ENCODE data around the gene OSBPL9. TPM values are rescaled to one million over a fixed set of nuclear protein-coding genes. Genes with fewer than 3 reads are reported as not detected.
"Not testable (repeated sequence)": the region's sequence is repeated elsewhere in the genome, so short reads cannot be mapped to it uniquely, and the experiment has no call there.

The OSBPL9 gene
- total RNA-seq, 1 donor from 2014 or later, result 50.3 TPM

- intact Hi-C loops (cut with micrococcal nuclease), result no loop called here
Observed at GRCh38 chr1:51605961-51606723, 10.8 kb upstream of the OSBPL9 start.

DNA sequence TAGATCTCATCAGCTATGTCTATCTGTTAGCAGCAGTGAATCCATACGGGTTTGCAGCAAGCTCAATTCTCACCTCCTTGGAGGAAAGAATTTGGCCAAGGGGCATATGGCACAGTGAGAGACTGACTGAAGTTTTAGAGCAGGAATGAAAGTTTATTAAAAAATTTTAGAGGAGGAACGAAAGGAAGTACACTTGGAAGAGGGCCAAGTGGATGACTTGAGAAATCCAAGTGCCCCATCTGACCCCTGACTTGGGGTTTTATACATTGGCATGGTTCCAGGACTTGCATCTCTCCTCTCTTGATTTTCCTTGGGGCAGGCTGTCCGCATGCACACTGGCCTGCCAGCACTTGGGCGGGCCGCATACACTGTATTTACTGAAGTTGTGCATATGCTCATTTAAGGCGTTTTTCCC lies 9.2 kb upstream of the OSBPL9 start:
- intact Hi-C loops (cut with micrococcal nuclease), result no loop called here

GRCh38 chr1:51610104-51610503 lies 6.8 kb upstream of the OSBPL9 start:
- intact Hi-C loops (cut with micrococcal nuclease), result not testable (repeated sequence)

DNA sequence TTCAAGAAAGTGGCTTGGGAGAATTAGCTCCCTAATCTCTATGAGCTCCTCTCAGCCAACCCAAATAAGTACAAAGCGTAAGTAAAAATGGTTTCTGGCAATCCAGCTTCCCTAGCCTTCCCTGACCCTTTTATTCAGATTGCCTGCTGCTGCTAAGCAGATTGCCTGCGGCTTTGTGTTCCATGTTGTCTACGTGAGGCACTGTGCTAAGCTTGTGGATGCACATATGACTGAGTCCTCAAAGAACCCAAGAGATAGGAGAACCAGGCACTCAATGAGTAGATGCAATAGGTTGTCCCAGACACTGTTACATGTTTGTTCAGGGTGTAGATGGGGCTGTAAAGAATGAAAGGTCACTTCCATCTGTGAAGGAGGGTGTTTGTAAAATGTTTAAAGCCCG lies 6.3 kb upstream of the OSBPL9 start:
- intact Hi-C loops (cut with micrococcal nuclease), result no loop called here

GRCh38 chr1:51612447-51612961 lies 4.4 kb upstream of the OSBPL9 start:
- intact Hi-C loops (cut with micrococcal nuclease), result no loop called here

DNA sequence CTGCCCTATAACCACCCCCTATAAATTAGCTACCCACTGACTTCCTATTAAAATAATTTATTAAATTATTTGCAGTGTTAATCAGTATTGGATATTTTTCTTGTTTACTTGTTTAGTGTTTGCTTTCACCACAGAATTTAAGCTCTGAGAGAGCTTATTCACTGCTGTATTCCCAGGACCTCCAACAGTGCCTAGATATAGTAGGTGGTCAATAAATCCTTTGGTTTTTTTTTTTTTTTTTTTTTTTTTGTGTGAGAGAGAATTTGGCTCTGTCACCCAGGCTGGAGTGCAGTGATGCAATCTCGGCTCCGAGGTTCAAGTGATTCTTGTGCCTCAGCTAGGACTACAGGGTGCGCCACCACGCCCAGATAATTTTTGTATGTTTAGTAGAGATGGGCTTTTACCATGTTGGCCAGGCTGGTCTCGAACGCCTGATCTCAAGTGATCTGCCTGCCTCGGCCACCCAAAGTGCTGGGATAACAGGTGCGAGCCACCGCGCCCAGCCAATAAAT lies 1.1 kb upstream of the OSBPL9 start:
- intact Hi-C loops (cut with micrococcal nuclease), result loop anchor here (2.0 kb wide), 2 partner anchors 153 to 263 kb away; partner anchors contain the start of gene NRDC

- intact Hi-C loops (cut with micrococcal nuclease), result loop anchor here (2.0 kb wide), 2 partner anchors 152 to 262 kb away; partner anchors contain the start of gene NRDC
Observed at GRCh38 chr1:51616490-51616889, 402 bp upstream of the OSBPL9 start.

GRCh38 chr1:51618715-51619114 lies 1.8 kb downstream of the OSBPL9 start:
- intact Hi-C loops (cut with micrococcal nuclease), result no loop called here

- intact Hi-C loops (cut with micrococcal nuclease), result no loop called here
Observed at GRCh38 chr1:51620470-51620869, 3.6 kb downstream of the OSBPL9 start.

DNA sequence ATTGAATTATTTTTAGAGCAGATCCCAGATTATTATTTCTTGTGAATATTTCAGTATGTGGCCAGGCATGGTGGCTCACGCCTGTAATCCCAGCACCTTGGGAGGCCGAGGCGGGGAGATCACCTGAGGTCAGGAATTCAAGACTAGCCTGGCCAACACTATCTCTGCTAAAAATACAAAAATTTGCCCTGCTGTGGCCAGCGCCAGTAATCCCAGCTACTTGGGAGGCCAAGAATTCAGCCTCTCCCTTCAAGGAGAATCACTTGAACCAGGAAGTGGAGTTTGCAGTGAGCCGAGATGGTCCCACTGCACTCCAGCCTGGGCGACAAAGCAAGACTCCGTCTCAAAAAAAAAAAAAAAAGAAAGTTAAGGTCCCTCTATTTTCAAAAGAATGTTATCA lies 4.3 kb downstream of the OSBPL9 start:
- intact Hi-C loops (cut with micrococcal nuclease), result no loop called here

DNA sequence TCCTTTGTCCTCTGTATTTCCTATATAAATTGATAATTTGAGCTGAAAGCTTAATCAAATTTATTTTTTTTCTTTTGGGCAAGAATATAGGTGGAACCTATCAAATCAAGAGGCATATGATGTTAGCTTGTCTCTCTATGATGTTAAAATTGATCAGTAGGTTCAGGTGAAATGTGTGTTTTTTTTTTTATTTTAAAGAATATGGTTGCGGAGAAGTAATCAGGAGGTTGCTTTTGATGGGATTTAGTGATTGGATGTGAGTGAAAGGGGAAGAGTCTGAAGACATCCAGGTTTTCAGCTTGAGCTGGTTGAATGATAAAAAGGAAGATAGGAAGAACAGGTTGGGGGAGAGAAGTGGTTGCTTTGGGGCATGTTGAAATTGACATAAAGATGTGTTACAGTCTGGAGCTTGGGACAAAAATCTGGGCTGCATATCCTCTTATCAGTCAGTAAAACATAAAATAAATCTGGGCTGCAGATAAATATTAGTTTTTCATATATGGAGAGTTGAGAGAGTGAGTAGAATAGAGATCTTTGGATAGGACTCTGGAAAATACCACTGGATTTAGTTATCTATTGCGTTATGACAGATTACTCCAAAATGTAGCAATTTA lies 5.1 kb downstream of the OSBPL9 start:
- intact Hi-C loops (cut with micrococcal nuclease), result no loop called here

DNA sequence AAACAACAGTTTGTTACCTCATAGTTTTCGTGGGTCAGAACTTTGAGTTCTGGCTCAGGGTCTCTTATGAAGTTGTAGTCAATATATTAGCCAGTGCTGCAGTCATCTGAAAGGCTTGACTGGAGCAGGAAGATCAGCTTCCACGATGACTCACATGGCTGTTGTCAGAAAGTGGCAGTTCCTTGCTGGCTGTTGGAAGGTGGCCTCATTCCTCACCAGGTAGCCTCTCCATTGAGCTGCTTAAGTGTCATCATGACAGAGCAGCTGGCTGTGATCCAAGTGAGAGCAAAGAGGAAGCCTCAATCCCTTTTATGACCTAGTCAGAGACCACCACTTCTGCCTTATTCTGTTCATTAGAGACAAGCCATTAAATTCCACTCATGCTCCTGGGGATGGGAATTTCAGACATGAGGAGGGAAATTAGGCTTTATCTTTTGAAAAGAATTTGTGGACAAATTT lies 5.6 kb downstream of the OSBPL9 start:
- intact Hi-C loops (cut with micrococcal nuclease), result no loop called here

DNA sequence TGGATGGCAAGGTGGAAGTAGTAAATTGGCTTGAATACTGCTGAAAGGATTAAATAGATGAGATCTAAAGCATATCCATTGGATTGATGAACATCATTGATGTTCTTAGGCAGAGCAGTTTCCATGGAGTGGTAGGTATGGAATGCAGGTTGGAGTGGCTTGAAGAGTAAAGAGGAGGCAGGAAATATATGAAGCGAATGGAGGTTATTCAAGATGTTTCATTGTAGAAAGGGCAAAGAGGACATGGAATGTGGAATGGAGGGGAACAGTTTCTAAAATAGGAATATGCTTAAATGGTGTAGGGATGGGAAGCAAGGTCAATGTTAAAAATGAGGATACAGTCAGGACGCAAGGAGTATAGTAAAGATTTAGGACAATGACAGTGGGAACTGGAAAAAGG lies 6.1 kb downstream of the OSBPL9 start:
- intact Hi-C loops (cut with micrococcal nuclease), result no loop called here

- intact Hi-C loops (cut with micrococcal nuclease), result no loop called here
Observed at GRCh38 chr1:51623450-51623849, 6.6 kb downstream of the OSBPL9 start.

DNA sequence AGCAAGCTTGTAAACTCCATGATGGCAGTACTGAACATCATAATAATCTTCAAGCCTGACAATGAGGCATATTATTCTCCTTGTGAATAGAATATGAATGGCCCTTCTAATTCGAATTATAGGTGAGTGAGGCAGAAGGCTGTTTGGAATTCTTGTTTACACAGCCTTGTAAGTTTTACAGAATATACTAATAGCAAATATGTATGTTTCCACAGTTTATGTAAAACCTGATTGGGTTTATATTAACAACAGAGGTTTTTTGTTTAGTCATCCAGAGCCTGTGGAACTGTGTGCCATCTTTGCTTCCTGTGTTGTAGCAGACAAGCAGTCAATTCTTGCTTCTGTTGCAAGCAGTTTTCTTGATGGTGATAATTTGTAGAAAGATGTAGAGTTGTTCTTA lies 8.0 kb downstream of the OSBPL9 start:
- intact Hi-C loops (cut with micrococcal nuclease), result no loop called here

- intact Hi-C loops (cut with micrococcal nuclease), result loop anchor here (1.0 kb wide), 1 partner anchor 142 kb away; no protein-coding TSS in a partner anchor
Observed at GRCh38 chr1:51627672-51628071, 10.8 kb downstream of the OSBPL9 start.

GRCh38 chr1:51628715-51629590 lies 12.1 kb downstream of the OSBPL9 start:
- intact Hi-C loops (cut with micrococcal nuclease), result no loop called here

- intact Hi-C loops (cut with micrococcal nuclease), result no loop called here
Observed at GRCh38 chr1:51629918-51630317, 13.0 kb downstream of the OSBPL9 start.

DNA sequence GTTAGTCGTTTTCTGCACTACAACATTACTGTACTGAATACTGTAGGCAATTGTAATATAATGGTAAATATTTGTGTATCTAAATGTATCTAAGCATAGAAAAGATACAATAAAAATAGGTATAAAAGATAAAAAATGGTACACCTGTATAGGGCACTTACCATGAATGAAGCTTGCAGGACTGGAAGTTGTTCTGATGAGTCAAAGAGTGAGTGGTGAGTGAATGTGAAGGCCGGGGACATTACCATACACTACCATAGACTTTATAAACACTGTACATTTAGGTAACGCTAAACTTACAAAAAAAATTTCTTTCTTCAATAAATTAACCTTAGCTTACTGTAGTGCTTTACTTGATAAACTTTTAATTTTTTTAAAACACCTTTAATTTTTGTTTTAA lies 13.5 kb downstream of the OSBPL9 start:
- intact Hi-C loops (cut with micrococcal nuclease), result no loop called here

DNA sequence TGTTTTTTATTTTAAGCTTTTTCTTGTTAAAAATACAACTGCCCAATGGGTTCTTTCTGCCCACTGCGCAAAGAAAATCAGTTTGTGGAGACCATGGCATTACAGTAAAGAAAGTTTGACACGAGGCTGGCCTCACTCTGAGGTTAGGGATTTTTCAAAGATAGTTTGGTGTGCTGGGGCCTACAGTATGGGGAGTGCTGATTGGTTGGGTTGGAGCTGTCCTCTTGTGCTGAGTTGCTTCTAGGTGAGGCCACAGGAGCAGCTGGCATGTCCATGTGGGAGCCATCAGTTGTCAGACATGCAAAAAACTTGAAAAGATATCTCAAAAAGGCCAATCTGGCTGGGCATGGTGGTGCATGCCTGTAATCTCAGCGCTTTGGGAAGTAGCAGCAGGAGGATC lies 14.0 kb downstream of the OSBPL9 start:
- intact Hi-C loops (cut with micrococcal nuclease), result no loop called here

GRCh38 chr1:51631747-51632146 lies 14.9 kb downstream of the OSBPL9 start:
- intact Hi-C loops (cut with micrococcal nuclease), result no loop called here
